NCI-H345 treated with DMSO at 0.1 percent for 48 hours (cell line): ENCODE results near the gene PLAAT2.
"Not testable (repeated sequence)": the region's sequence is repeated elsewhere in the genome, so short reads cannot be mapped to it uniquely, and the experiment has no call there.

ENCODE experiments used
- DNase-seq: peaks from one replicate; lab custom pipeline; 2025; ENCODE audit not compliant: unreplicated experiment; lab: John Stamatoyannopoulos, UW

Gene PLAAT2

DNA sequence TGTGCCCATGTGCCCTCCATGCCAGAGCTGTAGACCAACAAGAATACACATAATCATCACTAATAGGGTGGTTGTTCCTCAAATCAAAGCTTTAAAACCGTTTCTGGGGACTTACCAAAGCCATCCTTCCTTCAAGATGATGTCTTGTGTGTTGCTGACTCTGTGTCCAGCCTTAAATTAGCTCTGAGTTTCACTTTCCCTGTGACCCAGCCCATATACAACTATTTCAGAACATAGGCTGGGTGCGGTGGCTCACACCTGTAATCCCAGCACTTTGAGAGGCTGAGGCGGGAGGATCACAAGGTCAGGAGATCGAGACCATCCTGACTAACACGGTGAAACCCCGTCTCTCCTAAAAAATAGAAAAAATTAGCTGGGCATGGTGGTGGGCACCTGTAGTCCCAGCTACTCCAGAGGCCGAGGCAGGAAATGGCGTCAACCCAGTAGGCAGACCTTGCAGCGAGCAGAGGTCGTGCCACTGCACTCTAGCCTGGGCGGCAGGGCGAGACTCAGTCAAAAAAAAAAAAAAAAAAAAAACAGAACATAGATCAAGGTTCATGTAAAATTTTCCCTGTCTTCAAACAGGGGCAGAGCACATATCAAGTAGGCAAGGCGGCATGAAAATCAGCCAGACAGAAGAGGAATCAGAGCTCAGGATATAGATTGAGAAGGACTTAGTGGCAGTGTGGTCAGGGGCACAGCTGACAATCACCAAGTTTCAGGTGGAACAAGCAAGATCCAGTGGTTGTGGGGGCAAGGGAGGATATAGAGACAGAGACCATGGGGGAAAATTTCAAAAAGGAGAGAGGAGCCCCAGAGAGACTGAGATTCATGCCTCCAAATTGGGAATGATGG lies at the start of gene PLAAT2:
Gene PLAAT2, minus strand, starts transcription at position 179 of the 855 bp plus-strand sequence. Its CDS starts 55 bp downstream, at position 124.
- DNase-seq: no peak

DNA sequence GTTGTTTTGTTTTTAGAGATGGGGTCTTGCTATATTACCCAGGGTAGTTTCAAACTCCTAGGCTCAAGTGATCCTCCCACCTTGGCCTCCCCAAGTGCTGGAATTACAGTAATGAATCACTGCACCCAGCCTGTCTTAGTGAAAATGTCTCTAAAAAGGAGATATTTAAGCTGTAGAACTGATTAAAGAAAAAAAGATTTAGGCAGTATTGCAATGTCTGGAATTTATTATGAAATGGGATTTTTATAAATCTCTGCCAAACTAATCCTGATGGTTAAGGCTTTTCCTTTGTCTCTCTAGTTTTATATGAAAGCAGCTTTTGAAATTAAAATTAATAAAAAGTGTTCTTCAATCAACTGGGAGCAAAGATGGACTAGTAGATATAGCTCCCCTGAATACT lies 49.0 kb upstream of the PLAAT2 start:
- DNase-seq: no peak

- no peak for DNase-seq
Measured at GRCh38 chr11:63611395-63611747, 48.2 kb upstream of the PLAAT2 start.

DNA sequence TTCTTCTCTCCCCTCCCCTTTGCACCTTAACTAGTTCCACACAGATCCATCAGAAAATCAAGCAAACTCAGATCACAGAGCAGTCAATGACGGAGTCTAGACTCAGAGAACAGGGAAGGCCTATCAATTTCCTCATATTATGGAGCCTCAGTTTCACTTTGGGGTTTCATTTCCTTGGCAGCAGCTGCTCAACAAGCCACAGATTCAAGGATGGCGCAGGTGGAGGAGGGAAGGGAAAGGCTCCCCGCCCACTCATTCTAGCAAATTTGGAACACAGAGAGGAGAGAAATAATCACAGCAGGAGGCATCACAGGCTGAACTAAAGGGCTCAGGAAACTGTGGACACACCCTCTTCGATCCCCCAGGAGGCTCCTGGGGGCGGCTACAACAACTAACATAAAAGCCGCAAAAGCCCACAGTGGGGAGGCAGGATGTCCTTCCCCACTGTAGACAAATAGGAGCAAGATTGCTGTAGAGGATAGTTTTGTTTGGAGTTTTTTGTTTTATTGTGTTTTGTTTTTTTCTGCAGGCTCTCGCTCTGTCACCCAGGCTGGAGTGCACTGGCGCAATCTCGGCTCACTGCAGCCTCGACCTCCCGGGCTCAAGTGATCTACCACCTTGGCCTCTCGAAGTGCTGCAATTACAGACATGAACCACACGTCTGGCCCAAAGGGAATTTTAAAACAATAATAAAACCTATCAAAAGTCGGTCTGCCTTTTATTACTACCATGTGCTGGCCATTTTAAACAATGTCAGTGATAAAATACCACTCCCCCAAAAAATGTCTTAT lies 47.6 kb upstream of the PLAAT2 start:
- peak; percentile 54 for DNase-seq

GRCh38 chr11:63609971-63610580 lies 46.9 kb upstream of the PLAAT2 start:
- no peak for DNase-seq

DNA sequence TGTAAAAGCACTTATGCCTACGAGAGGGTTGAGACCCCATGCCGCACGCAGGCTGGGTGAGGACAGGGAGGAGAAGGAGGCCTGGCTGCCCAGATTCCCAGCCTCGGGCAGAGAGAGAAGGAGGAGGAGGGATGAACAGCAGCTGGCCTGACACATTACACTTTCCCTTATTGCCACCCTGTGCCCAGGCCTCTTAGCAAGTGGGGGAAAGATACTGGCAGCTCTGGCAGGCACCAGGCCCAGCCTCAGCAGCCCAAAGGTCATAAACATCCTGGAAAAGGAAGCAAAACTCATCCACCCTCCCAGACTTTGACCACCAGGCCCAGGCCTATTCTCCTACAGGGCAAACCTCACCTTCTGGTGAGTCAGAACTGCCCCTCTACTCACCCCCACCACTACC lies 46.4 kb upstream of the PLAAT2 start:
- no peak for DNase-seq

- no peak for DNase-seq
Measured at GRCh38 chr11:63608353-63609345, 45.5 kb upstream of the PLAAT2 start.

DNA sequence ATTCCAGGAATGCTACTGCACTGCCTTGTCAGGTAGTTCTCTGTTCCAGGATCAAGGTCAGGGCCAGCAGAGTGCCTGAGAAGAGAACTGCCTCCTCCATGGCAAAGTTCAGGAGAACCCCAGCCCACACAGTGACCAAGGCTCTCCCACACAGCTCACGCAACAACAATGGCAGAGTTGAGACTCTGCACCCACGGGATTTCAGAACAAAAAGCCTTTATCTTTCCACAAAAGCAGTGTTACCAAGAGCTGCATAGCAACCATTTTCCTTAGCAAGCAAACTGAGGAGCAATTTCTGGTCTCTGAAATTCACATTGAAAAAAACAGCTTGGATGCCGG lies 40.0 kb upstream of the PLAAT2 start:
- DNase-seq: no peak

DNA sequence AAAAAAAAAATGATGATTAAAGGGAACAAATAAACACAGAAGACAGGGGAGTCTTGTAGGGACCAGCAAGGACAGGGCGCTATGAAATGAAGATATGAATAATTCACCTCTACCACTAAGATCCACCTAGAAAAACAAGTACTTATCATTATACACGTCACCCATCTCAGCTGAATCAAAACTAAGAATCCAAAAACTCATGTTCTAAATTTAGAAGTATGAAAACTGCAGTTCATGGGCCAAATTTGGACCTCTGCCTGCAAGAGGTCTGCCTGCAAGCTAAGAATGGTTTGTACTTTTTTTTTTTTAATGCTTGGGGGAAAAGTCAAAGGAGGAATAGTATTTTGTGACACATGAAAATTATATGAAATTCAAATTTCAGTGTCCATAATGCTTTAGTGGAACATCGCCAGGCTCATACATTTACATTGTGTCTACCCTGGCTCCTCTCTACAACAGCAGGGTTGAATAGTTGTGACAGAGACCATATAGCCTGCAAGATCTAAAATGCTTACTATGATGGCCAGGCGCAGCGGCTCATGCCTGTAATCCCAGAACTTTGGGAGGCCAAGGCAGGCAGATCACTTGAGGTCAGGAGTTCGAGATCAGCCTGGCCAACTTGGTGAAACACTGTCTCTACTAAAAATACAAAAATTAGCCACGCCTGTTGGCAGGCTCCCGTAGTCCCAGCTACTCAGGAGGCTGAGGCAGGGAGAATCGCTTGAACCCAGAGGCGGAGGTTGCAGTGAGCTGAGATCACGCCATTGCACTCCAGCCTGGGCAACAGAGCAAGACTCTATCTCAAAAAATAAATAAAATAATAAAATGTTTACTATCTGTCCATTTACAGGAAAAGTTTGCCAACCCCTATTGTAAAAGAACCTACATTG lies 39.4 kb upstream of the PLAAT2 start:
- not testable (repeated sequence) for DNase-seq

DNA sequence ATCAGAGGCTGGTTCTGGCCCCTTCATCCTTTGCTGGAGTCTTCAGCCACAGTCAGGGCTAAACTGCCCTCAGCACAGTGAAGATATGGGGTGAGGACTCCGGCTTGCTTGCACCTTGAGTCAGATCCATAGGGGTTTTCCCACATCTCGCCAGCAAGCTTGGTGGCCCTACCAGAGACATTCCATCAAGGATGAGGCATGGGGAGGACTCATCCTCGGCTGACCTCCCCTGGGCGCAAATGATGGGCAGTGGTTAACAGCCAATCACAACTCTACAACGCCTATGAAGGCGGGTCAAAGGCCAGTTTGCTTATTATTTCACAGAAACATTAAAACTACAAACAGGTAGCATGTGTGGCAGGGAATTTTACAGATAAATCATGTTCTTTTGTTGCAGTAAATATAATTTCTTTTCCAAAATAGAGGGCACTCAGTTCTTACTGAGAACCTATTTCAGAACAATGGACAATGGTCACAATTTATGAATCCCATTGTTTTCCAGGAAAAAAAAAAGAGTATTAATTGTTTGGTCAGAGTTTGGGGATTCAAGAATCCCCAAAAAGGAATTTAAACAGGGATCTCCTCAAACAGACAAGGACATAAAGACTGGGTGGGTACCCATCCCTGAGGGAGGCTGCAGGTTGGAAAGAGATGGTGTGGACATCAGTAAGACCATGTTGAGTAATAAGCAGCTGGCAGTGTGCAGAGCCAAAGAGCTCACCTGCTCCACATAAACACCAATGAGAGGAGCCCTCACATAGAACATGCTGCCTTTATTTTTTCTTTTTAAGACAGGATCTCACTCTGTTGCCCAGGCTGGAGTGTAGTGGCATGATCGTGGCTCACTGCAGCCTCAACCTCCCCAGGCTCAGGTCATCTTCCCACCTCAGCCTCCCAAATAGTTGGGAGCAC lies 36.3 kb upstream of the PLAAT2 start:
- no peak for DNase-seq

- no peak for DNase-seq
Measured at GRCh38 chr11:63598556-63598955, 35.4 kb upstream of the PLAAT2 start.

DNA sequence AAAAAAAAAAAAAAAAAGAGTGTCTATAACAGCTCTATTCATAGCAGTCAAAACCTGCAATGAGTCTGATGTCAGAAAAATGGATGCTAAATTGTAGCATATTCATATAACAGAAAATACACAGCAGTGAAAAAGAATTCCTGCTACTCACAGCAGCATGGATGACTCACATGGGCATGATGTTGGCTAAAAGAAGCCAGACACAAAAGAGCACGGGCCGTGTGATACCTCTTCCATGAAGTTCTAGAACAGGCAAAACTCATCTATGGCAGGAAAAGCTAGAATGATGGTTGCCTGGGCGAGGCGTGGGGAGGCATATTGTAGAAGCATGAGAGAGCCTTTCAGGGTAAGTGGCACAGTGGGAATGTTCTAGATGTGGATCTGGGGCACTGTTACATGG lies 32.1 kb upstream of the PLAAT2 start:
- no peak for DNase-seq

DNA sequence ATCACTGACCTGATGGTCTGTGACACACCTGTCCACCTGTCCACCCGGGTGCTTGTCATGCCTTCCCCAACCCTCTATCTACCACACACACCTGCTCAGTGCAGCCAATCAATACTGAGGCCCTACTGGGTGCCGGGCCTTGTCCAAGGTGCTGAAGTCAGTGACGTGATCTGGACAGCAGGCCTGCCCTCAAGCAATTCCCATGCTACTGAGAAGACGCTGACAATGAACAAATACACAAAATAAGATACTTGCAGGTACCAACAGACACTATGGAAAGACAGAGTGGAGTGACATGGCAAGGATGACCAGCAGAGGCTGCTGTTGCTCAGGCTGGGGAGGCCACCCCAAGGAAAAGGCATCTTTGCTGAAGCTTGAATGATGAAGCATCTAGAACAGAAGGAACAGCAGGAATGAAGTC lies 29.8 kb upstream of the PLAAT2 start:
- DNase-seq: no peak

- no peak for DNase-seq
Measured at GRCh38 chr11:63590024-63590788, 27.0 kb upstream of the PLAAT2 start.

GRCh38 chr11:63589000-63589399 lies 25.8 kb upstream of the PLAAT2 start:
- no peak for DNase-seq

DNA sequence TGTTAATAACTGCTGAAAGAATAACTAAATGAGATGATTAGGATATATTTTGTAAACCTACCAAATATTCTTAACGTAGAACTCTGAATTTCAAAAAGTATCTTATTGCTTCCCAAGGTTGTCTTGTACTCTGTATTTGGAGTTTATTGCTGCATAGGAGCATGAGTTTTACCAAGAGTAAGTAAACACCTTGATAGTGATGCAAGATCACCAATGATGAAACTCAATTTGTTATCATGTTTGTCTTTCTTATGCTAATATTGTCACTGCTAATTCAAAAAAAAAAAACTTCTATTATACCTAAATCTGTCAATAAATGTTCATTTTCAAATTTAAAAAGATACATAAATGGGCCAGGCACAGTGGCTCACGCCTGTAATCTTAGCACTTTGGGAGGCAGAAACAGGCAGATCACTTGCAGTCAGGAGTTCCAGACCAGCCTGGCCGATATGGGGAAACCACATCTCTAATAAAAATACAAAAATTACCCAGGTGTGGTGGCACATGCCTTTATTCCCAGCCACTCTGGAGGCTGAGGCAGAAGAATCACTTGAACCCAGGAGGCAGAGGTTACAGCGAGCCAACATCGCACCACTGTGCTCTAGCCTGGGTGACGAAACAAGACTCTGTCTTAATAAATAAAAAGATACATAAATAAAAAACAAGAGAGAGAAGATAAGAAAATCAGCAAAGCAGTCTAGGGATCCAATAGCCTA lies 23.4 kb upstream of the PLAAT2 start:
- no peak for DNase-seq

DNA sequence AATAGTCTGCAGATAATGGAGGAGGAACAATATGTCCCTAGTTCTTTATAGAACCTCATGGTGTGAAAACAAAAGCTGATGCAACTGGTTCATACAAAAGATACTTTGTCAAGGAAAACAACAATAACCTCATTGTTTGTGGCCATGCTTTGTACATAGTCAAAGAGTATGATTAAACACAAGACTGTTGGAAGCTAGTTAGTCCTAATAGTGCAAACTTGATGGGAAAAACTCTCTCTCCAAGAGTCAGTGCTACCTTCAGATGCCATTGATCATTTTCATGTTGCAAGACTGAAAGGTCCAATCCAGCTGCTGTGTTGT lies 20.1 kb upstream of the PLAAT2 start:
- no peak for DNase-seq
